Pancreas (tissue), 10 donors: ENCODE results near the gene CDH2. TPM values are rescaled to one million over a fixed set of nuclear protein-coding genes. Genes with fewer than 3 reads are reported as not detected.

Source experiments
- ATAC-seq, 4 donors: fragments of 200-7000 bp; cut with Tn5 transposase; one replicate each; pipeline versions ENCODE4 v1.8.0 to v1.9.1; 2020; ENCODE audit warnings: mild to moderate bottlenecking in 4 of 4, moderate library complexity in 4 of 4
- DNase-seq, 6 donors: peaks; one replicate each; pipeline ENCODE4 v3.0.0-alpha.2; 2020
- FAIRE-seq: peaks from 2 replicates; lab custom pipeline; 2012; peaks lifted over from hg19 to GRCh38; lab: Jason Lieb, UNC
- H3K27ac ChIP-seq, 4 donors: fragments of 200-600 bp; sonication (generic); 1 replicate in 3 of 4; 2 replicates in 1 of 4; pipeline versions ENCODE4 v1.5.0 to v1.8.0; 2020
- H3K27me3 ChIP-seq, 4 donors: fragments of 200-600 bp; one replicate each; pipeline ENCODE4 v1.8.0; 2021
- H3K36me3 ChIP-seq, 3 donors: fragments of 200-600 bp; sonication (generic) in 1 of 3; one replicate each; pipeline versions ENCODE4 v1.5.0 to v1.8.0; 2020 to 2021
- H3K4me1 ChIP-seq, 3 donors: fragments of 200-600 bp; one replicate each; pipeline ENCODE4 v1.8.0; 2021
- H3K4me3 ChIP-seq, 4 donors: fragments of 200-600 bp; sonication (generic) in 2 of 4; one replicate each; pipeline versions ENCODE4 v1.5.0 to v1.8.0; 2020 to 2021
- H3K9me3 ChIP-seq, 4 donors: fragments of 200-600 bp; one replicate each; pipeline ENCODE4 v1.8.0; 2021
- WGBS, 2 donors: extraction: QIAGEN DNeasy Blood & Tissue Kit; methylation state at CpG; one replicate each; pipeline ENCODE4 v1.1.7; 2013; 5-methylcytosine and 5-hydroxymethylcytosine counted together
- intact Hi-C, 3 donors: fragments of 100-400 bp; cut with DNase I; formaldehyde crosslinking; loops; one replicate each; pipeline versions ENCODE4 v1.11.1 to v1.14.2; 2022
- polyA plus RNA-seq, 2 donors: library from polyadenylated mRNA; stranded (reverse); fragments of 200-250 nt; gene quantifications; one replicate each; pipeline ENCODE4 v1.2.3, GENCODE V29; 2013
- total RNA-seq, 6 donors: library from RNA; stranded (reverse); fragmentation: NEBNext Ultra II Directional in 4 of 6; extraction: Animal tissue kit (Norgen Biotek cat#: 25700) in 4 of 6; gene quantifications; one replicate each; pipeline versions ENCODE4 v1.2.1 to v1.2.4, GENCODE V29; 2021 to 2023
- TF ChIP-seq, protein P1 (sequence below), 4 donors: fragments of 200-600 bp; sonication (generic) in 3 of 4; IDR thresholded peaks; one replicate each; pipeline versions ENCODE4 v1.5.0 to v1.8.0; 2021; ENCODE audit warnings: antibody characterized with exemption in 4 of 4
- donor health status: healthy with polysubstance abuse.
- donor health status: DM: no; HTN: no; CAD: no; lungs with moderate emphysema.
- donor health status: DM: no; HTN: no; CAD: no.
- donor health status: control.
- donor health status: control.
- donor health status: Bipolar disorder and iron deficiency.
- donor health status: DM: yes; HTN: yes; CAD: no.
- donor health status: DM: no; HTN: no; CAD: no.
- donor health status: DM: no; HTN: no; CAD: no.
- donor health status: DM: yes; HTN: yes; CAD: no.

CDH2 gene
- total and polyA plus RNA-seq, 8 donors = 0.15 to 2.9 (median 0.93) TPM

DNA sequence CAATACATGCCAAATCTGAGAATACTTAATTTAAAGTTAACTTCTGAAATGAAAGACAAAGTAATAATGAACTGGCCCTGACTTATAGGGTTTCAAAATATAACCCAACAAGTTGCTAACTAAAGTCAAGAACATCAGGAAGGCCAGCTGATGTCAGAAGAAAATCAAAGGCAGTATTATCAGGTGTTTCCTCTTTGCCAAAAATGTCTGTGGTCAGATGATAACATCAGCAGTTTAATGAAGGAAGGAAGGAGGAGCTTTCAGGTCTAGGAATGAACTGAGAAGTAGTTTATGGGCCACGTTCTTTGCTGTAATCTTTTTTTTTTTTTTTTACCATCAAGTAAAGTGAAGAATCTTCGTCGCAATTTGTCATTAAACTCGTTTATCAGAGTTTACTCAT is 40.9 kb downstream of the CDH2 start:
- 65 to 67% methylated on average over 4 of the region's 4 CpGs for WGBS, 2 donors
- TF ChIP-seq, protein P1, sequence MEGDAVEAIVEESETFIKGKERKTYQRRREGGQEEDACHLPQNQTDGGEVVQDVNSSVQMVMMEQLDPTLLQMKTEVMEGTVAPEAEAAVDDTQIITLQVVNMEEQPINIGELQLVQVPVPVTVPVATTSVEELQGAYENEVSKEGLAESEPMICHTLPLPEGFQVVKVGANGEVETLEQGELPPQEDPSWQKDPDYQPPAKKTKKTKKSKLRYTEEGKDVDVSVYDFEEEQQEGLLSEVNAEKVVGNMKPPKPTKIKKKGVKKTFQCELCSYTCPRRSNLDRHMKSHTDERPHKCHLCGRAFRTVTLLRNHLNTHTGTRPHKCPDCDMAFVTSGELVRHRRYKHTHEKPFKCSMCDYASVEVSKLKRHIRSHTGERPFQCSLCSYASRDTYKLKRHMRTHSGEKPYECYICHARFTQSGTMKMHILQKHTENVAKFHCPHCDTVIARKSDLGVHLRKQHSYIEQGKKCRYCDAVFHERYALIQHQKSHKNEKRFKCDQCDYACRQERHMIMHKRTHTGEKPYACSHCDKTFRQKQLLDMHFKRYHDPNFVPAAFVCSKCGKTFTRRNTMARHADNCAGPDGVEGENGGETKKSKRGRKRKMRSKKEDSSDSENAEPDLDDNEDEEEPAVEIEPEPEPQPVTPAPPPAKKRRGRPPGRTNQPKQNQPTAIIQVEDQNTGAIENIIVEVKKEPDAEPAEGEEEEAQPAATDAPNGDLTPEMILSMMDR (IDR thresholded peaks at IDR 0.05) = no peak

DNA sequence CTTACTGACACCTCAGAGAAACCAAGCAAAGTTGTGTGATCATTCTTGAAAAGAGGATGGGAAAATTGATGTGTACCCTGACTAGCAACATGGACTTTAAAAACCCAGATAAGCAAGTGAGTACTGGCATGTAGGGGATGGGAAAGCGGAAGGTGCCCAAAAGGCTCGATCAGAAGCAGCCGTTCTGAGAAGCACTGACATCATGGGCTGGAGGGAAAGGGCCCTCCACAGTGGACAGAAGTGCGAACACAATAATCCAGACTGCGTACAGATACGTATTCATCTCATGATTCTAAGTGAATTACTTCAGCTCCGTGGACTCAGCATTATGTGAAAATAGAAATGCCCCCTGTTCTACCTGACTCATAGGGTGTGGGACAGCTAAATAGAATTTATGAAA is 42.2 kb downstream of the CDH2 start:
- FAIRE-seq (no peak), DNase-seq (no peak), ATAC-seq (no peak)
- no peak overlapping the region for H3K27ac ChIP-seq
- 81 to 90% methylated on average over 7 of the region's 7 CpGs for WGBS, 2 donors
- H3K4me3 ChIP-seq = no peak overlapping the region
- intact Hi-C loops = no loop called here
- H3K36me3 ChIP-seq = no peaks in the 10 kb centered on the region
- no peaks in the 10 kb centered on the region for H3K4me1 ChIP-seq
- H3K9me3 ChIP-seq = no peaks in the 10 kb centered on the region
- TF ChIP-seq, protein P1 (IDR thresholded peaks at IDR 0.05) = no peak
- H3K27me3 ChIP-seq = no peaks in the 10 kb centered on the region

More for the DNA sequence above, 40.9 kb downstream of the CDH2 start:
- Histone ChIP-seq H3K27ac (no peak overlapping the region), H3K4me3 (no peak overlapping the region), H3K27me3 (no peaks in the 10 kb centered on the region), H3K9me3 (no peaks in the 10 kb centered on the region), H3K4me1 (no peaks in the 10 kb centered on the region), H3K36me3 (no peaks in the 10 kb centered on the region)
- ATAC-seq (no peak), FAIRE-seq (no peak), DNase-seq (no peak)
- intact Hi-C loops = no loop called here

DNA sequence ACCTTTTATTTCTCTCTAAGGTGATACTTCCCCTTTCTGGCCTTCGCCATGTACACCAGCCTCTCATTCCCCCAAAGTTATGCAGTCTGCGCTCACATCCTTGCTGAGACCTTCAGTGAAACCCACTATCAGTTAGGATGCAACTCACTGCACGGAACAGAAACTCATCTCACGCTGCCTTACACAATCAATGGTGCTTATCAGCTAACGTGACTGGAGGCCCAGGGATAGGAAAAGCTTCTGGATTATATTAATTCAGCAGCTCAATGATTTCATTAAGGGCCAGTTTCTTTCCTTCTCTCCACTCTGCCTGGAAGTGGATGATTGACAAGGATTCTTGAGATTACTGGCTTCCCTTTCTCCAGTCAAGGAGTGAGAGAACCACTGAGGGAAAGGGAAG is 44.8 kb downstream of the CDH2 start:
- no peak overlapping the region for H3K27ac ChIP-seq
- FAIRE-seq = no peak
- H3K36me3 ChIP-seq = no peaks in the 10 kb centered on the region
- peaks cover 0 to 8% (median 5%) of the 10 kb centered on the region in 3 donors for H3K4me1 ChIP-seq
- H3K27me3 ChIP-seq = no peaks in the 10 kb centered on the region
- H3K4me3 ChIP-seq = no peak overlapping the region
- 72% methylated on average over 5 of the region's 5 CpGs for WGBS, 2 donors
- no peak for DNase-seq
- H3K9me3 ChIP-seq = no peaks in the 10 kb centered on the region
- no peak for ATAC-seq
- intact Hi-C loops = no loop called here
- TF ChIP-seq, protein P1 (IDR thresholded peaks at IDR 0.05) = no peak

DNA sequence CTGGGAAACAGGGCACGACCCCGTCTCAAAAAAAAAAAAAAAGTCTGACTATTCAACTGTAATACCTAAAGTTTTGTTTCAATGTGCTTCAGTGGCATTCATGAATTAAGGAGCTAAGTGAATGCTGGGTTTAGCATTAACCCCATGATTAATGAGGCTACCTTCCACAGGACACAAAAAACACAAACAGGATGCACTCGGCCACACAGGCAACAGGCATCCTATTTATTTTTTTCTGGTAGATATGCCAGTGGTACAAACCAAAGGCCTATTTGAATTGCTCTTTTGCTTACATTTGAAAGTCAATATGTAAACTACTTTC is 48.3 kb downstream of the CDH2 start:
- WGBS, 2 donors = 78 to 85% methylated on average over 3 of the region's 3 CpGs

More for the DNA sequence above, 48.3 kb downstream of the CDH2 start:
- Histone ChIP-seq H3K36me3 (no peaks in the 10 kb centered on the region), H3K4me3 (no peak overlapping the region), H3K27me3 (no peaks in the 10 kb centered on the region), H3K9me3 (no peaks in the 10 kb centered on the region), H3K27ac (no peak overlapping the region), H3K4me1 (peaks cover 0 to 8% (median 6%) of the 10 kb centered on the region in 3 donors)
- ATAC-seq (no peak), FAIRE-seq (no peak), DNase-seq (no peak)
- TF ChIP-seq, protein P1 (IDR thresholded peaks at IDR 0.05) = no peak
- intact Hi-C loops = no loop called here
